Neural progenitor cell (in vitro differentiated cells): Measurements from ENCODE around the gene ATOSB.

Experiments used
- CTCF ChIP-seq: fragments of 200-600 bp; sonication (generic); IDR thresholded peaks from 2 replicates; pipeline ENCODE4 v1.5.1; 2017; ENCODE audit warnings: antibody characterized with exemption, mild to moderate bottlenecking
- EZH2 ChIP-seq: fragments of 200-600 bp; sonication (generic); IDR thresholded peaks from 2 replicates; pipeline ENCODE4 v1.6.1; 2017; ENCODE audit warnings: antibody characterized with exemption, mild to moderate bottlenecking, moderate library complexity
- EZH2phosphoT487 ChIP-seq: fragments of 200-600 bp; sonication (generic); IDR thresholded peaks from 2 replicates; pipeline ENCODE4 v1.6.1; 2017; ENCODE audit warnings: antibody characterized with exemption

- TF ChIP-seq CTCF: no peak
- TF ChIP-seq EZH2: no peak
- no peak for TF ChIP-seq EZH2phosphoT487
Measured at GRCh38 chr9:35115680-35116538, at the start of gene ATOSB.
